PFSK-1 (cell line): ENCODE measurements around the gene PFDN1.

Source experiments
- POLR2AphosphoS5 ChIP-seq: IDR thresholded peaks from 2 replicates; pipeline ENCODE4 v1.6.1; 2012; ENCODE audit warnings: low read depth, mild to moderate bottlenecking, control low read depth, low read length, moderate library complexity
- SIN3A ChIP-seq: IDR thresholded peaks from 2 replicates; pipeline ENCODE4 v1.6.1; 2012; ENCODE audit warnings: mild to moderate bottlenecking, low read length, moderate library complexity, borderline replicate concordance; ENCODE audit not compliant: insufficient read depth
- TAF1 ChIP-seq: IDR thresholded peaks from 2 replicates; pipeline ENCODE4 v1.6.1; 2012; ENCODE audit warnings: low read length, control low read depth, borderline replicate concordance; ENCODE audit not compliant: insufficient read depth
- TF ChIP-seq, protein P1 (sequence below), 2 experiments: IDR thresholded peaks; 2 replicates each; pipeline versions ENCODE4 v1.6.1 to v1.8.0; 2011 to 2012; ENCODE audit warnings: low read depth in 2 of 2, low read length in 2 of 2, control low read depth in 1 of 2, inconsistent platforms in 1 of 2, mild to moderate bottlenecking in 1 of 2, moderate library complexity in 1 of 2; ENCODE audit not compliant: insufficient read depth in 1 of 2

DNA sequence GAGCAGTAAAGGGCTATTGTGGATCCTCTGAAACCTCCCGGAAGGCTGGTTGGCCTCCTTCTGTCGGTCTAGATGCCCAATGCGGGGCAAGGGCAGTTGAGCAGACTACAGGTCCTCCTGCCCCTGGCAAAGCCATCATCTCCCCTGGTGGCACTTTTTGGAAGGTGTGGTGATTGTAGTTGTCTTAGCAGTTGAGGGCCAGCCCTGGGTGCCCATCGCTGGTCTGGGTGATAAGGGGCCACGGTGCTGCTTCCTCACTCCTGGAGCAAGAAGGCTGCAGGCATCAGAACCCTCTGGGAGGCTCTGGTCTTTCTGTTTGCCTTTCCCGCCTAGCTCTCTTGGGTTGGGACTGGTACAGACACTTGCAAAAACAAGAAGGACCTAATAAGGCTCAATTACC lies 64.1 kb downstream of the PFDN1 start:
- TF ChIP-seq TAF1, result no peak
- TF ChIP-seq, protein P1, sequence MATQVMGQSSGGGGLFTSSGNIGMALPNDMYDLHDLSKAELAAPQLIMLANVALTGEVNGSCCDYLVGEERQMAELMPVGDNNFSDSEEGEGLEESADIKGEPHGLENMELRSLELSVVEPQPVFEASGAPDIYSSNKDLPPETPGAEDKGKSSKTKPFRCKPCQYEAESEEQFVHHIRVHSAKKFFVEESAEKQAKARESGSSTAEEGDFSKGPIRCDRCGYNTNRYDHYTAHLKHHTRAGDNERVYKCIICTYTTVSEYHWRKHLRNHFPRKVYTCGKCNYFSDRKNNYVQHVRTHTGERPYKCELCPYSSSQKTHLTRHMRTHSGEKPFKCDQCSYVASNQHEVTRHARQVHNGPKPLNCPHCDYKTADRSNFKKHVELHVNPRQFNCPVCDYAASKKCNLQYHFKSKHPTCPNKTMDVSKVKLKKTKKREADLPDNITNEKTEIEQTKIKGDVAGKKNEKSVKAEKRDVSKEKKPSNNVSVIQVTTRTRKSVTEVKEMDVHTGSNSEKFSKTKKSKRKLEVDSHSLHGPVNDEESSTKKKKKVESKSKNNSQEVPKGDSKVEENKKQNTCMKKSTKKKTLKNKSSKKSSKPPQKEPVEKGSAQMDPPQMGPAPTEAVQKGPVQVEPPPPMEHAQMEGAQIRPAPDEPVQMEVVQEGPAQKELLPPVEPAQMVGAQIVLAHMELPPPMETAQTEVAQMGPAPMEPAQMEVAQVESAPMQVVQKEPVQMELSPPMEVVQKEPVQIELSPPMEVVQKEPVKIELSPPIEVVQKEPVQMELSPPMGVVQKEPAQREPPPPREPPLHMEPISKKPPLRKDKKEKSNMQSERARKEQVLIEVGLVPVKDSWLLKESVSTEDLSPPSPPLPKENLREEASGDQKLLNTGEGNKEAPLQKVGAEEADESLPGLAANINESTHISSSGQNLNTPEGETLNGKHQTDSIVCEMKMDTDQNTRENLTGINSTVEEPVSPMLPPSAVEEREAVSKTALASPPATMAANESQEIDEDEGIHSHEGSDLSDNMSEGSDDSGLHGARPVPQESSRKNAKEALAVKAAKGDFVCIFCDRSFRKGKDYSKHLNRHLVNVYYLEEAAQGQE (IDR thresholded peaks at IDR 0.05; ENCODE audit: insufficient read depth in 1 of 2, low read depth in 2 of 2, low read length in 2 of 2), result no peak
- no peak for TF ChIP-seq POLR2AphosphoS5
- no peak for TF ChIP-seq SIN3A
